Parathyroid adenoma (tissue), 2 donors: ENCODE measurements around the gene DRAM1.

ENCODE experiments used
- H2AFZ ChIP-seq: fragments of 300-600 bp; sonication (generic); one replicate; pipeline ENCODE4 v1.7.0; 2017; ENCODE audit warnings: antibody characterized with exemption, mild to moderate bottlenecking
- H3K27ac ChIP-seq: fragments of 300-600 bp; sonication (generic); one replicate; pipeline ENCODE4 v1.7.0; 2017
- H3K27me3 ChIP-seq: fragments of 300-600 bp; sonication (generic); one replicate; pipeline ENCODE4 v1.7.0; 2017; ENCODE audit warnings: low read length; ENCODE audit not compliant: control insufficient read depth, insufficient read depth
- H3K36me3 ChIP-seq: fragments of 300-600 bp; sonication (generic); one replicate; pipeline ENCODE4 v1.7.0; 2017; ENCODE audit warnings: low read length; ENCODE audit not compliant: control insufficient read depth, insufficient read depth
- H3K4me1 ChIP-seq: fragments of 300-600 bp; sonication (generic); one replicate; pipeline ENCODE4 v1.7.0; 2017; ENCODE audit warnings: control low read depth
- H3K4me2 ChIP-seq: fragments of 300-600 bp; sonication (generic); one replicate; pipeline ENCODE4 v1.7.0; 2017; ENCODE audit warnings: low read length
- H3K4me3 ChIP-seq: fragments of 300-600 bp; sonication (generic); one replicate; pipeline ENCODE4 v1.7.0; 2017; ENCODE audit warnings: low read depth, low read length
- H3K79me2 ChIP-seq: fragments of 300-600 bp; sonication (generic); one replicate; pipeline ENCODE4 v1.7.0; 2017; ENCODE audit warnings: control low read depth
- H3K9ac ChIP-seq: fragments of 300-600 bp; sonication (generic); one replicate; pipeline ENCODE4 v1.7.0; 2017; ENCODE audit warnings: mild to moderate bottlenecking
- H3K9me3 ChIP-seq: fragments of 300-600 bp; sonication (generic); one replicate; pipeline ENCODE4 v1.7.0; 2017; ENCODE audit warnings: low read length; ENCODE audit not compliant: control insufficient read depth
- CTCF ChIP-seq: fragments of 300-600 bp; sonication (generic); IDR thresholded peaks from one replicate; pipeline ENCODE4 v1.7.0; 2017; ENCODE audit warnings: antibody characterized with exemption, mild to moderate bottlenecking
- donor health status: primary hyperparathyroidism.

The DRAM1 gene

GRCh38 chr12:101889211-101889752 is 11.9 kb downstream of the DRAM1 start:
- H3K4me3 ChIP-seq = no peak overlapping the region
- no peak overlapping the region for H3K9ac ChIP-seq
- TF ChIP-seq CTCF = no peak
- H3K4me2 ChIP-seq = no peak overlapping the region
- no peaks in the 10 kb centered on the region for H3K36me3 ChIP-seq
- peaks cover 3% of the 10 kb centered on the region for H3K79me2 ChIP-seq
- H3K4me1 ChIP-seq = no peaks in the 10 kb centered on the region
- H3K27me3 ChIP-seq = no peaks in the 10 kb centered on the region
- H2AFZ ChIP-seq = no peak overlapping the region
- H3K27ac ChIP-seq = no peak overlapping the region
- H3K9me3 ChIP-seq = no peaks in the 10 kb centered on the region

- no peak overlapping the region for H3K27ac ChIP-seq
- no peaks in the 10 kb centered on the region for H3K27me3 ChIP-seq
Observed at GRCh38 chr12:101891462-101891971, 14.1 kb downstream of the DRAM1 start.

DNA sequence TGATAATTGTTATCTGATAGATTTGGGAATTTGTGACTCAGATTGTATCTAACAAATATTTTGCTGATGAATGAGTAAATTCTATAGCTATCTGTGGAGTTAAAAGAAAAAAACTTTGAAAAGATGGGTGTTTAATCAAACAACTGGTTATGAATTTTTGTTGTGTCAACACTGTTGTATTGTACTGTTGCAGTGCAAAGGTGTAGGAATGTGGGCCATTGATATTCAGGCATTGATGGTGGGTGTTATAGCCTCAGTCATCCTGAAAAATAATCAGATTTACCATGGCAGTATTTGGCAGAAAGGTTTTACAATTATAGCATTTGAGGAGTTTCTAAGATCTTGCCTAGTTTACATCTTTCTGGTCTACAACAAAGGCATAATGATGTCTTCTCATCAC is 15.4 kb downstream of the DRAM1 start:
- no peaks in the 10 kb centered on the region for H3K4me1 ChIP-seq
- no peak overlapping the region for H3K4me3 ChIP-seq
- no peak overlapping the region for H3K4me2 ChIP-seq
- no peaks in the 10 kb centered on the region for H3K36me3 ChIP-seq
- H3K27ac ChIP-seq = no peak overlapping the region
- no peak overlapping the region for H3K9ac ChIP-seq
- no peaks in the 10 kb centered on the region for H3K27me3 ChIP-seq
- peaks cover 3% of the 10 kb centered on the region for H3K79me2 ChIP-seq
- TF ChIP-seq CTCF = no peak
- no peak overlapping the region for H2AFZ ChIP-seq
- H3K9me3 ChIP-seq = no peaks in the 10 kb centered on the region

More at GRCh38 chr12:101891462-101891971, 14.1 kb downstream of the DRAM1 start:
- no peaks in the 10 kb centered on the region for H3K9me3 ChIP-seq
- no peaks in the 10 kb centered on the region for H3K4me1 ChIP-seq
- no peak overlapping the region for H3K4me3 ChIP-seq
- TF ChIP-seq CTCF = no peak
- no peak overlapping the region for H2AFZ ChIP-seq
- no peak overlapping the region for H3K4me2 ChIP-seq
- no peak overlapping the region for H3K9ac ChIP-seq
- H3K79me2 ChIP-seq = peaks cover 3% of the 10 kb centered on the region
- no peaks in the 10 kb centered on the region for H3K36me3 ChIP-seq

- no peak overlapping the region for H3K9ac ChIP-seq
- no peak overlapping the region for H3K4me3 ChIP-seq
- H3K27me3 ChIP-seq = no peaks in the 10 kb centered on the region
- no peaks in the 10 kb centered on the region for H3K79me2 ChIP-seq
- no peaks in the 10 kb centered on the region for H3K4me1 ChIP-seq
- no peak overlapping the region for H3K4me2 ChIP-seq
- H3K9me3 ChIP-seq = no peaks in the 10 kb centered on the region
- no peak overlapping the region for H2AFZ ChIP-seq
- H3K27ac ChIP-seq = no peak overlapping the region
- no peaks in the 10 kb centered on the region for H3K36me3 ChIP-seq
- TF ChIP-seq CTCF = no peak
Observed at GRCh38 chr12:101901777-101902176, 24.4 kb downstream of the DRAM1 start.

DNA sequence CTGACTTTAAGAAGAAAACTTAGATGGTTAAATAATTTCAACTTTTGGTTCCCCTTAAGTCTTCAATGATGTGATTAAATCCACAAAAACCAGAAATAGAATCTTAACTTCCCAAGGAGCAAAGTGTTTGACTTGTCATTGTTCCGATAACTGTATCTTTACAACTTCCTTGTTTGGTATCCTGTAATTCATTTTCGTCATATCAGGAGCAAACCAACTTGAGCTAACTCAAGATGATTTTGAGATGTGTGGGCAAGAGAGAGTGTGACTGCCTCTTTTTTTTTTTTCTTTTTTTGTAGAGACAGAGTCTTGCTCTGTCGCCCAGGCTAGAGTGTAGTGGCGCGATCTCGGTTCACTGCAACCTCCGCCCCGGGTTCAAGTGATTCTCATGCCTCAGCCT is 25.3 kb downstream of the DRAM1 start:
- Histone ChIP-seq H3K79me2 (no peaks in the 10 kb centered on the region), H3K4me1 (no peaks in the 10 kb centered on the region), H3K9ac (no peak overlapping the region), H3K27ac (no peak overlapping the region), H3K9me3 (no peaks in the 10 kb centered on the region), H3K36me3 (no peaks in the 10 kb centered on the region), H3K27me3 (no peaks in the 10 kb centered on the region), H2AFZ (no peak overlapping the region), H3K4me3 (no peak overlapping the region), H3K4me2 (no peak overlapping the region)
- TF ChIP-seq CTCF = no peak
